ENCODE measurements around the gene PACSIN3. TPM values are rescaled to one million over a fixed set of nuclear protein-coding genes. Genes with fewer than 3 reads are reported as not detected.
A peak's percentile ranks its signal among the peaks of the same experiment; 100 is the strongest.

Gene PACSIN3
- total RNA-seq, 3 donors from 2014 or later: 5.3 to 15.2 (median 5.8) TPM

- Mint-ChIP-seq H3K4me3 (peak overlapping the region; percentile 43), H3K27me3 (ENCODE audit: low read depth) (peaks cover 32% of the 10 kb centered on the region), H3K4me1 (ENCODE audit: low read depth) (peaks cover 7% of the 10 kb centered on the region), H3K36me3 (ENCODE audit: insufficient read depth) (no peaks in the 10 kb centered on the region), H3K9me3 (no peaks in the 10 kb centered on the region)
- ATAC-seq (peak; percentile 5 to 7), DNase-seq (no peak)
Measured at GRCh38 chr11:47185305-47186075, 744 bp downstream of the PACSIN3 start.

- Mint-ChIP-seq H3K4me3 (peak overlapping the region; percentile 19), H3K4me1 (ENCODE audit: low read depth) (peaks cover 7% of the 10 kb centered on the region), H3K9me3 (no peaks in the 10 kb centered on the region)
Measured at GRCh38 chr11:47184711-47185304, 1.4 kb downstream of the PACSIN3 start.

GRCh38 chr11:47183969-47184368 lies 2.3 kb downstream of the PACSIN3 start:
- Mint-ChIP-seq H3K4me3 (no peak overlapping the region), H3K4me1 (ENCODE audit: low read depth) (peaks cover 8% of the 10 kb centered on the region), H3K27me3 (ENCODE audit: low read depth) (peaks cover 30% of the 10 kb centered on the region), H3K9me3 (no peaks in the 10 kb centered on the region), H3K36me3 (ENCODE audit: insufficient read depth) (no peaks in the 10 kb centered on the region)
- ATAC-seq: no peak
- DNase-seq: no peak

More at GRCh38 chr11:47184711-47185304, 1.4 kb downstream of the PACSIN3 start:
- ATAC-seq (no peak), DNase-seq (no peak)
- Mint-ChIP-seq H3K36me3 (ENCODE audit: insufficient read depth) (no peaks in the 10 kb centered on the region), H3K27me3 (ENCODE audit: low read depth) (peaks cover 32% of the 10 kb centered on the region)

GRCh38 chr11:47183031-47183856 lies 3.0 kb downstream of the PACSIN3 start:
- DNase-seq: no peak
- Mint-ChIP-seq H3K27me3 (ENCODE audit: low read depth) (peaks cover 30% of the 10 kb centered on the region), H3K9me3 (no peaks in the 10 kb centered on the region), H3K36me3 (ENCODE audit: insufficient read depth) (no peaks in the 10 kb centered on the region), H3K4me1 (ENCODE audit: low read depth) (peaks cover 8% of the 10 kb centered on the region), H3K4me3 (no peak overlapping the region)
- no peak for ATAC-seq

- Mint-ChIP-seq H3K27me3 (ENCODE audit: low read depth) (peaks cover 22% of the 10 kb centered on the region), H3K9me3 (no peaks in the 10 kb centered on the region), H3K4me3 (no peak overlapping the region), H3K36me3 (ENCODE audit: insufficient read depth) (no peaks in the 10 kb centered on the region), H3K4me1 (ENCODE audit: low read depth) (peaks cover 15% of the 10 kb centered on the region)
- DNase-seq (no peak), ATAC-seq (no peak)
Measured at GRCh38 chr11:47182380-47182779, 3.9 kb downstream of the PACSIN3 start.

- Mint-ChIP-seq H3K27me3 (ENCODE audit: low read depth) (peaks cover 17% of the 10 kb centered on the region), H3K9me3 (no peaks in the 10 kb centered on the region), H3K4me1 (ENCODE audit: low read depth) (peaks cover 11% of the 10 kb centered on the region), H3K36me3 (ENCODE audit: insufficient read depth) (no peaks in the 10 kb centered on the region), H3K4me3 (no peak overlapping the region)
- ATAC-seq (no peak), DNase-seq (no peak)
Measured at GRCh38 chr11:47181271-47181670, 5.0 kb downstream of the PACSIN3 start.

GRCh38 chr11:47180006-47180787 lies 6.0 kb downstream of the PACSIN3 start:
- no peak for DNase-seq
- no peak overlapping the region for H3K4me3 Mint-ChIP-seq
- peaks cover 20% of the 10 kb centered on the region for H3K4me1 Mint-ChIP-seq (ENCODE audit: low read depth)
- no peaks in the 10 kb centered on the region for H3K36me3 Mint-ChIP-seq (ENCODE audit: insufficient read depth)
- no peaks in the 10 kb centered on the region for H3K9me3 Mint-ChIP-seq
- no peak for ATAC-seq
- H3K27me3 Mint-ChIP-seq (ENCODE audit: low read depth): peaks cover 17% of the 10 kb centered on the region

GRCh38 chr11:47179655-47179991 lies 6.6 kb downstream of the PACSIN3 start:
- ATAC-seq (no peak), DNase-seq (peak; percentile 32)
- no peak overlapping the region for H3K4me3 Mint-ChIP-seq
- H3K4me1 Mint-ChIP-seq (ENCODE audit: low read depth): peaks cover 20% of the 10 kb centered on the region
- no peaks in the 10 kb centered on the region for H3K36me3 Mint-ChIP-seq (ENCODE audit: insufficient read depth)
- H3K9me3 Mint-ChIP-seq: no peaks in the 10 kb centered on the region
- H3K27me3 Mint-ChIP-seq (ENCODE audit: low read depth): peaks cover 13% of the 10 kb centered on the region

GRCh38 chr11:47178737-47179654 lies 7.2 kb downstream of the PACSIN3 start:
- DNase-seq: no peak

GRCh38 chr11:47178316-47178715 lies 7.9 kb downstream of the PACSIN3 start:
- no peaks in the 10 kb centered on the region for H3K9me3 Mint-ChIP-seq
- H3K27me3 Mint-ChIP-seq (ENCODE audit: low read depth): peaks cover under 1% of the 10 kb centered on the region
- no peak overlapping the region for H3K4me3 Mint-ChIP-seq
- DNase-seq (no peak), ATAC-seq (no peak)
- H3K36me3 Mint-ChIP-seq (ENCODE audit: insufficient read depth): peaks cover 3% of the 10 kb centered on the region
- peaks cover 25% of the 10 kb centered on the region for H3K4me1 Mint-ChIP-seq (ENCODE audit: low read depth)

More at GRCh38 chr11:47178737-47179654, 7.2 kb downstream of the PACSIN3 start:
- peaks cover 7% of the 10 kb centered on the region for H3K27me3 Mint-ChIP-seq (ENCODE audit: low read depth)
- ATAC-seq: no peak
- no peak overlapping the region for H3K4me3 Mint-ChIP-seq
- no peaks in the 10 kb centered on the region for H3K9me3 Mint-ChIP-seq
- H3K36me3 Mint-ChIP-seq (ENCODE audit: insufficient read depth): no peaks in the 10 kb centered on the region
- H3K4me1 Mint-ChIP-seq (ENCODE audit: low read depth): peaks cover 20% of the 10 kb centered on the region

- ATAC-seq (no peak), DNase-seq (no peak)
- H3K27me3 Mint-ChIP-seq (ENCODE audit: low read depth): no peaks in the 10 kb centered on the region
- H3K9me3 Mint-ChIP-seq: no peaks in the 10 kb centered on the region
- H3K4me3 Mint-ChIP-seq: peak overlapping the region; percentile 96
- peaks cover 4% of the 10 kb centered on the region for H3K36me3 Mint-ChIP-seq (ENCODE audit: insufficient read depth)
- peaks cover 30% of the 10 kb centered on the region for H3K4me1 Mint-ChIP-seq (ENCODE audit: low read depth)
Measured at GRCh38 chr11:47177846-47178245, 8.4 kb downstream of the PACSIN3 start.

- DNase-seq (peak; percentile 58), ATAC-seq (peak; percentile 61 to 64)
- Mint-ChIP-seq H3K9me3 (no peaks in the 10 kb centered on the region), H3K36me3 (ENCODE audit: insufficient read depth) (peaks cover 6% of the 10 kb centered on the region), H3K4me3 (peak overlapping the region; percentile 96), H3K27me3 (ENCODE audit: low read depth) (no peaks in the 10 kb centered on the region), H3K4me1 (ENCODE audit: low read depth) (peaks cover 32% of the 10 kb centered on the region)
Measured at GRCh38 chr11:47177229-47177845, 8.9 kb downstream of the PACSIN3 start.
